Measurements from ENCODE around the gene OR52I1.

OR52I1 gene

DNA sequence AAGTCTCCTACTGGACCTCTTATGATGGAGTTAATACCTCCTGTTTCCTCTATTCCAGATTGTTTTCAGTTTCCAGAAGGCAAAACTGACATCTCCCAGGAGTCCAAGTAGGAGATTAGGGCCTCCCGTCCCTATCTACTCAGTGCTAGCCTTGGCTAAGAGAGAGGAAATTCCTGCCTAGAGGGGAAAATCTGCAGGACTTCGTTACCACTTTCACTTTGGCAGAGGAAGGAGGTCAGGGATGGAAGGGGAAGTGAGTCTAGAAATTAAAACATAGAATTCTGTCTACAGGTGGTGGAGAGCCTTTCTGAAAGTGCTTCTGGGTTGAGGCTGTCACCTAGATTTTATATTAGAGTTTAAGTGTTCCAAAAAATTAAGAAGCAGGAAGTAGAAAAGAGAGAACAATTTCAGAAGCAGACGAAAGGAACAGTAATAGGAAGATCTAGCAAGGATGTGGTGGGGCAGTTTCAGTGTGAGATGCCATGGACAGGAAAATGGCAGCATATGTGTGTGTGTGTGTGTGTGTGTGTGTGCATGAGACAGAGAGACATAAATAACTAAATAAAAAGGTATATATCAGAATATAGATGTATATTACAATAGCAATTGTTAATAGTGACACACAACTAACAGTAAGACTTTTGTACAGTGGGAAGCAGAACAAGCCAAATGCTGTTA lies 16.6 kb downstream of the OR52I1 start:
- intact Hi-C loops (cut with DNase I) = no loop called here
- no peak for DNase-seq

DNA sequence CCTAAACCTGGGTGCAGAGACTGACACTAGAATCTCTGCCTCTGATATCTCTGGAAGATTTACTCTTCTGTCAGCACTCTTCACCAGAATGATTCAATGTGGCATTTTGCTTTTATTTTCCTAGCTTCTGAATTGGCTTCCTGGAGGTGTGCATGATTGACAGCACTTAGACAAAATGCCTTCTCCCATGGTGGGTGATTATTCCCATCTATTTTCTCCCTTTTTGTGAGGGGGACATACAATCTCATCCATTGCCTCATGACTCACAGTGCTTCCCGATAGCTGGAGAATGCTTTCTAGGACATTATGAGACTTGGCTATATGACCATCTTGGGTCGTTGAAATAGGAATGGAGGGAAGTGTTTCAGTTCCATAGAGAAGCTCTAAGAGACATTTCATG lies 18.1 kb downstream of the OR52I1 start:
- DNase-seq = no peak
- intact Hi-C loops (cut with DNase I) = no loop called here

DNA sequence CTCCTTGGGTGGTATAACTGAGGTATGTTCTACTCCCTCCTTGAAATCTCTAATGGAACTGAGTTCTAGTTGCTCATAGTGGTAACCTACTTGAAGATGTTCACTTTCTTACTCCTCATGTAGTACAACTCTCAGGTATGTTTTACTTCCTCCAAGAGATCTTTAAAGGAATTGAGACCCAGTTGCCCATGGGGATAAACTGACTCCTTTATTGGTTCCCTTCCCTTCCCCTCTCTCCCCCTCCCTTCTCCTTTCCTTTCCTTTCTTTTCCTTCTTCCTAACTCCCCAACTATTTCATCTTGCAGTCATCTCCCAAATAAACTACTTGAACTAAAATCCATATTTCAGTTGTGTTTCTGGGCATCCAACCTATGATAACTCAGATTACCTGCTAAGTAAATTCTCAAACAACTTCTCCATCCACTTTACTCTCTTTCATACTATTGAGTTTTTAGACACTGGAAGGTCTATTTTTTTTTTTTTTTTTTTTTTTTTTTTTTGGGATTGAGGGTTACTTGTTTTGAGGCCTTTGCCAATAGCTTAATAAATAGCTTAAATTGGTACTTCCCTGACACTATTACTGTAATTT lies 22.1 kb downstream of the OR52I1 start:
- DNase-seq = no peak
- intact Hi-C loops (cut with DNase I) = no loop called here

DNA sequence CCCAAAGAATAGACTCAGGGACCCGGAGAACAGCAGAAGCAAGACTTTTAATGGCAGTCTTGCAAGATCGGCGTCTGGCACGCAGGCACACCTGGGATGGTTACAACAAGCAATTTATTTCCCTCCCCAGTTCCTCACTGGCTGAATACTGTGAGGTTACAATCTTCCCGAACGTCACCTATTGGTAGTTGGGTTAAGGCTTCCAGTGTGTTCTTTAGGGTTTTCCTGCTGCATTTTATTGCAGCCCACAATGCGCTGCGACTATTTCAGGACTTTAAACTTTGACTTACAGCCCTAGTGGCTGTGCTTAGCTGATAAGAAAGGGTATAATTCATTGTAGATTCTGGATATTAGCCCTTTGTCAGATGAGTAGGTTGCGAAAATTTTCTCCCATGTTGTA lies 25.7 kb downstream of the OR52I1 start:
- DNase-seq = no peak
- intact Hi-C loops (cut with DNase I) = no loop called here

DNA sequence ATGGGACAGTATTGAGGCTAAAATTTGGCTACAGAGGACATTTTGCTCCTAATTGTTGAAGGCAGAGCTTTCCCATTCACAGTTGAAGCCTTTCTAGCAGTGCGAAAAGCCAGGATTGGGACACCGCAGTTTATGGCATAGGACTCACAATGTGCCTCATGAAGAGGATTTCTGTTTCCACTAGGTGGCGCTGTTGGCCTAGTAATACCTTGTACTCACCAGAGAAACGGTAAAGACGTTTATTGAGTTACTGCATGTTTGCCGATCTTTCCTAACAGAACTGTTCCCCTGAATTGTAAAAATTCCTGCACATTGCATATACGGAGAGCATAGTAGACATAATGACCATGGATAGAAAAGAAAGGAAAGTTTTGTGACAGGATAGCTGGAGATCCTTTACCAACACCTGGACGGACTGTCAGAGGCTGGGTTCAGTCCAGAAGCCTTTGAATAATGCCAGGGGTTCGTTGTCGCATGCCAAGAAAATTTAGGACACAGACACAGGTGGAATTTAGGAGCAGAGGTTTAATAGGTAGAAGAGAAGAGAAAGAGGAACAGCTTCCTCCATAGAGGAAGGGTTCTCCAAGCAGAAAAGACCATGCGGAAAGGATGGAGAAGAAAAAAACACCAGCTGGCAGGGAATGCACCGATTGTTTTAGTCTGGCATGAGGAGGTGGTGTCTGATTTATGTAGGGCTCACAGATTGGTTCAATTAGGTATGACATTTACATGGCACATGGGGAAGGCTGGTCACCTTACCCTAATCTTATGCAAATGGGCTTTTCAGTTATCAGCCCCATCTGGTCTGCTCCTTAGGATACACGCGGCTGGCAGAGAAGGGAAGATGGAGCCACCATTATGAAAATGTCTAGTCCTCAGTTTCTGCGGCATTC lies 32.6 kb downstream of the OR52I1 start:
- peak in 4 of 10 donors; percentile 33 to 44 (median 40) for DNase-seq
- intact Hi-C loops (cut with DNase I) = no loop called here

DNA sequence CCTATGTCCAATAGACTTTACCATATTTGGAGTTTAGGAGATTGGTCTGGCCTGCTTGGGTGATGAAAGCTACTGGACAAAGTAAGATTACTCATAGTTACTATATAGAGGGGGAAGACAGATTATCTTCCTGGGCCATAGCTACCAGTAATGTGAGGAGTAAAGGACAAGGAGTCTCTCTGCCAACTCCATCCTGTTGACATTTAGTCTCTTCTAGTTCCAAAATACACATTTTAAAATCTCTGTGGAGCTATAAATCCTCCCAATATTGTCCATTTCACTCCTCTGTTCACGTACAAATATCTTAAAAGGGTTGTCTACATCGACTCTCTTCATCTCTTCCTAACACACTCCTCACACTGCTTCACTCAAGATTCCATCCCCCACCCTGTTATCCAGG lies 42.3 kb downstream of the OR52I1 start:
- intact Hi-C loops (cut with DNase I) = loop anchor here (2.0 to 10.0 kb wide), 3 partner anchors 27 to 1169 kb away; partner anchors contain the start of genes OR52N2 and TRIM68
- DNase-seq = no peak

DNA sequence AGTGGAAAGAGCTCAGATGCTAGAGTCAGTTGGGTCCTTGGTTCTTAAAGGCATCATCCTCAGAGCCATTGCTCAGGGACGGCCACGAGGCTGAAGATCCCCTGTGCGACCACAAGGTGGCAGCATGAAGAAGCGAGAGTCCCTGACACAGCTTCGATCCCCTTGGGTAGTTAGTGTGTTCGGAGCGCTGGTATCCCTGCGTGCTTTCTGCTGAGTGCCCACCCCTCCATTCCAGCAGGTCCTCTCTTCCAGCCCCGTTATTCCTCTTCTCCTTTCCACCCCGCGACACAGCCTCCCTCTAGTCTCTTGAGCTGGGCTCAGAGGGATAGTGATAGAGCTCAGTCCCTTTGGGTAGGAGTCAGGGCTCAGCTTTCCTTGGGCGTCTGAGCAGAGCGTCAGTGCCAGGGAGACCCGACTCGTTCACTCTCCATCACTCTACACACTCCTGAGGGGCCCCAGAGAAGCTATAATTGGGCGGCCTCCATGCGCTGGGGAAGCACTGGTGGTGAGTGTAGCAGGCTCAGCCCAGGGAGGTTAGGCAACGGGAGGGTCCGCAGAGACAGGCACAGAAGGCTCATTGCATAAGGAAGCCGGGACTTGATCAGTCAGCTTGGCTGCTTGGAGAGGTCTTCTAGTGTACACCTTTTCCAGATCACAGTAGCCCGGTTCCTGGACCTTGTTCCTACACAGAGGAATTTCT lies 43.3 kb downstream of the OR52I1 start, which contains the start of gene OR51D1:
OR51D1 (plus strand) TSS at position 516 of the 700 bp plus-strand sequence. CDS start 2,314 bp downstream, outside the sequence.
- intact Hi-C loops (cut with DNase I) = loop anchor here (2.0 to 10.0 kb wide), 3 partner anchors 28 to 1168 kb away; partner anchors contain the start of genes OR52N2 and TRIM68
- peak; percentile 45 to 95 (median 74) for DNase-seq

DNA sequence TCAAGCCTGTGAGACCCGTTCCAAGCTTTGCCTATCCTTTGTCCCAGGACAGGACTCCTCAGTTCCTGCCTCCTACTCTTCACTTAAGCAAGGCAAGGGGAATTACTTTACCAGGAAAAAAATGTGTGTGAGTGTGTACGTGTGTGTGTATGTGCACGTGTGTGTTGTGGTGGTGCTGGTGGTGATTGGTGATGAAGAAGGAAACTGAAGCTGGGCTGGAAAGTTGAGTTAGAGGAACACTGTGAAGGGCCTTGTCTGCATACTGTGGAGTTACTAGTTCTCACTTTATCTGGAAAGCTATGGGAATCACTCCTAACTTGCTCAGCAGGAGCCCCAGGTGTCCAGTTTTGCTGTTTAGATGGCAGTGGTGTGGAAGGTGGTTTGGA lies 43.8 kb downstream of the OR52I1 start:
- no peak for DNase-seq
- intact Hi-C loops (cut with DNase I) = loop anchor here (2.0 to 10.0 kb wide), 3 partner anchors 29 to 1167 kb away; partner anchors contain the start of genes OR52N2 and TRIM68

DNA sequence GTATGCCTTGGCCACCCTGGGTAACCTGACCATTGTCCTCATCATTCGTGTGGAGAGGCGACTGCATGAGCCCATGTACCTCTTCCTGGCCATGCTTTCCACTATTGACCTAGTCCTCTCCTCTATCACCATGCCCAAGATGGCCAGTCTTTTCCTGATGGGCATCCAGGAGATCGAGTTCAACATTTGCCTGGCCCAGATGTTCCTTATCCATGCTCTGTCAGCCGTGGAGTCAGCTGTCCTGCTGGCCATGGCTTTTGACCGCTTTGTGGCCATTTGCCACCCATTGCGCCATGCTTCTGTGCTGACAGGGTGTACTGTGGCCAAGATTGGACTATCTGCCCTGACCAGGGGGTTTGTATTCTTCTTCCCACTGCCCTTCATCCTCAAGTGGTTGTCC lies 46.1 kb downstream of the OR52I1 start:
- intact Hi-C loops (cut with DNase I) = loop anchor here (5.0 to 10.0 kb wide), 3 partner anchors 362 to 1165 kb away; partner anchors contain the start of genes OR51M1 and OR52N2

DNA sequence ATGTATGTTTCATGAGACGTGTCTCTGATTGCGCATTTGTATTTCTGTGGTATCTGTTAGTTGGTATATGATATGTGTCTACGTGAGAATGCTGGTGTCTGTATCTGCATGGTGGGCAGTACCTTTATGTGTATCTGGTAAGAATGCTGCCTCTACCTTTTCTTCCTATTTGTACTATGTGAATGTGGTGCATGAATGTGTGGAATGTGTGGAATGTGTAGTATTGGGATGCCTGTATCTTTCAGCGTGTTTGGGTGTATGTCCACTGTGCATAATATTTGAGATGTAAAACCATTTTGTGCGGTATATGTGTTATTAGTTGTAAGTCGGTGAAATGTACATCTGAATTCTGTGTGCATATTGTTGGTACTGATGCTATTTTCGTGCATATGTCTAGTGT lies 47.7 kb downstream of the OR52I1 start:
- DNase-seq = no peak
- intact Hi-C loops (cut with DNase I) = loop anchor here (10.0 kb wide), 1 partner anchor 743 kb away; the partner anchor contains the start of gene OR51M1

More for the DNA sequence above, 46.1 kb downstream of the OR52I1 start:
- no peak for DNase-seq

DNA sequence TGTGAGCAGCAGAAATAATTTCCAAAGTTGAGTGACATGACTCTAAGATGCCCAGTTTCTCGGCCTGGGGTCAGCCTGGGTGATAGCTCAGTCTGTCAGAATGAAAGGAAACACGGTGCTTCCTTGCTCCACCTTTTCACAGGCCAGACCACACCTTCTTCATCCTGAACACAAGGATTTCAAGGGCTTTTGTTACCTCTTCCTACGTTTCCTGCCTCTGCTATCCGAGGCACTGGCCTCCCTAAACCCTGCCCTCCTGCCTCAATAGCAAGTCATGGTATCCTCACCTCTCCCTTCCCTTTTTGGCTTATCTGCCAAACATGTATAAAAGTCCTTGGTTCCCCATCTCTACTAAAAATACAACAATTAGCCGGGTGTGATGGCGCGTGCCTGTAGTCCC lies 48.2 kb downstream of the OR52I1 start:
- DNase-seq = no peak
- intact Hi-C loops (cut with DNase I) = loop anchor here (10.0 kb wide), 1 partner anchor 743 kb away; the partner anchor contains the start of gene OR51M1

DNA sequence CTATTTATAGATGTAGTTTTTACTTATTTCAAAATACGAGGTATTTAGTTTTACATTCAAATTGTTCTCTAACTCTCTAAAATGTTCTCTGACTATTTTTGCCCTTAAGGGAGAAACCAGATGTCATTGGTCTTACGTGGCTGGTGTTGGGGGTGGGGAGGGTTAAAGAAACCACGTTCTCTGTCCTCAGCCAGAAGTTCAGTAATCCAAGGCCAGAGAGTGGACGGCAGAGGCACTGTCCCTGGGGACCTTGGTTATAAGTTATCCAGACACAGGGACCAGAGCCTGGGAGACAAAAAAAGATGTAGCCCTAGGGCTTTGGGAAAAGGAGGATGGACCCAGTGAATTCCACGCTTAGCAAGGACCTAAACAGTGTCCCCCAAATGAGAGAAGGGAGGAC lies 49.2 kb downstream of the OR52I1 start:
- DNase-seq = no peak
- intact Hi-C loops (cut with DNase I) = loop anchor here (10.0 kb wide), 1 partner anchor 742 kb away; the partner anchor contains the start of gene OR51M1

DNA sequence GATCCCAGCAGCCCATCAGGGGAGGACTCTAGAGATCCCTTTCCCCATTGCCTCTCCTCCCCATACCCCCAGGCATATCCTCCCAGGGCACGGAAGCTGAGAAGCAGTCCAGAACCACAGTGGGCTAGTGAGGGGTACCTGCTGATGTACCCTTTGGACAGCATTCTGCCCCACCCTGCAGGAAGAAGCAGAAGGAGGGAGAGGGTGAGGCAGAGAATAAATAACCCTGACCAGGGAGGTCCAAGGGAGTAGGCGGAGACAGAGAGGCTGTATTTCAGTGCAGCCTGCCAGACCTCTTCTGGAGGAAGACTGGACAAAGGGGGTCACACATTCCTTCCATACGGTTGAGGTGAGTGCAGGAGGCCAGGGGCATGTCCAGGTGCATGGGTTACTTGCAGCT lies 49.8 kb downstream of the OR52I1 start, which contains the start of gene OR51E1:
OR51E1 (plus strand) TSS at position 301 of the 400 bp plus-strand sequence. CDS start 8,545 bp downstream, outside the sequence.
- no peak for DNase-seq
- intact Hi-C loops (cut with DNase I) = loop anchor here (10.0 kb wide), 1 partner anchor 741 kb away; the partner anchor contains the start of gene OR51M1

DNA sequence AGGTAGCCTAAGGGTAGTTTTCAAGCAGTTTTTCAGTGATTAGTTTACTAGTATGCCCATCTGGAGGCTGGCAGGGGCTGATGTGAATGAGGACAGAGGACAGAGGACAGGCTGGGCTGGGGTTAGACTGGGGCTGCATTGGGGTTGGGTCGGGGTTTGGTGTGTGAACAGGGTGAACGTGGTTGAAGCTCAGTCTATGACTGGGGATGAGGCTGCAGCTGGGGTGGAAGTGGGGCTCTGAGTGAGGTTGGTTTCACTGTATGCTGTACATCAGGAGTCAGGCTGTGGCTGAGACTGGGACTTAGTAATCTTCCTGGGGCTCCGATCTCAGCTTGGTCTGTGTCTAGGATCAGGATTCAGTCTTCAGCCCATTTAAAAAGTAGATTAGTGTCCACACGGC lies 50.4 kb downstream of the OR52I1 start:
- intact Hi-C loops (cut with DNase I) = loop anchor here (10.0 kb wide), 1 partner anchor 741 kb away; the partner anchor contains the start of gene OR51M1

More for the DNA sequence above, 50.4 kb downstream of the OR52I1 start:
- no peak for DNase-seq
